SKM-1 treated with dmso at 0.1 percent for 144 hours (cell line): Measurements from ENCODE around the gene CLN6.

Experiments
- DNase-seq: peaks from one replicate; lab custom pipeline; 2025; ENCODE audit not compliant: unreplicated experiment; lab: John Stamatoyannopoulos, UW

The CLN6 gene

DNA sequence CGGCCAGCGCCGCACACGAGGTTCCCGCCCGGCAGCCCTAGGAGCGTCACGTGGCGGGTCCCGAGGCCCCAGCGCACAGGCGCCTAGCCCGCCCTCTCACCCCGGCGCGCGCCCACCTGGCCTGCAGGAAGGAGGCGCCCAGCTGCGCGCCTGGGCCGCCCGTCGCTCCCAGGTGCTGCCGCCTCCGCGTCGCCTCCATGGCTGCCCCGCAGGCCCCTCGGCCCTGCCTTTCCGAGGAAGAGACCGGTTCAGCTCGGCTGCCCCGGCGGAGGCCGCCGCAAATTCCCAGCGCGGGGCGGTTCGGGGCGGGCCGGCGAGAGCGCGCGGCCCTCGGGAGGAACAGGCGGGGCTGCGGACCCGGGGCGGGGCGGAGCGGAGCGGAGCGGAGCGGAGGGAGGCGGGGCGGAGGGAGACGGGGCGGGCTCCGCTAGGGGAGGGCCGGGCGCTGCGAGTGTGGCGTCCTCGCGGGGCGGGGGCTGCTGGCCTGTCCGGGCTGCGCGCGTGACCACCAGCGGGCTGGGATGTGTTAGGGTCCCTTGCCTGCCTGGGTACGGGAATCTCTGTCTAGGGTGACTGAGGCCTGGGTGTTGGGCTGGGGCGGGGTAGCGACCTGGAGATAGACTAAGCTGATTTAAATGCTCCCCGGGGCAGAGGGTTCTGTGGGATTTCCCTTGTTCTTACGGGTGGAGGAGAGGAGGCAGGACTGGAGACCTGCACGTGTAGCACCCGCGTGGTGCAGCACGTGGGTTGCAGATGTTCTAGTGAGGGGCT lies at the start of gene CLN6:
CLN6 (minus strand) TSS at position 343 of the 771 bp plus-strand sequence; CDS start at position 199, 144 bp downstream.
- peak; percentile 66 for DNase-seq

DNA sequence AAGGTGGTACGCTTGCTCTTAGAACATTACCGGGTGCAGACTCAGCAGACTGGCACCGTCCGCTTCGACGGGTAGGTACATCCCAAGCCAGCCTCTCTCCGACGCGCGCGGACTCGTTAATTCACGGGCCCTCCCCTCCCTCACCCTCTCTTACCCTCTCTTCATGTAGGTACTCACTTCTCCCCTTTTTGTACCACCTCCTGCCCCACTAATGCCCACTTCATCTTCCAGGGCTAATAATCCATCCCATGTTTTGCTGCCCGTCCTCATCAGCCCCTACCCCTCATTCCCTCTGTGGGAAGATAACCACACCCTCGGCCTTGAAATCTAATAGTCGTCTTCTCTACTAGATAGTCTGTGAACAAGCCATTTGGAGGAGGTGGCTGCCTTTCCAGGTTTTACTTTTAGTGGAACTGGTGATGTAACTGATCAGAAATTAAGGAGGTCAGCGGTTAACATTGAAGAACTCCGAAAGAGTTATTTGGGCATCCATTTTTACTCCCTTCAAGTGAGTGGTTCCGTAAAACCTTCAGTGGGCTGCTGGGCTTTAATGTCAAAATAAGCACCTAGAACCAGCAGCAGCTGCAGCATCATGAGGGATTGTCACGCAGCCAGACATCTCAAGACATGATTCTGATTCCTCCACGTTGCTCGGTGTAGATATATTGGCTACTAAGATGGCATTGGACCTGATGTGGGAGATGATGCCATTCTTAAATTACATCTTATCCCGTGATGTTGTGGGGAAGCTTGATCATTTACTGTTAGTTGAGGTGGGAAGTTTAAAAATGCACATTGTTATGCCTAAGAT lies 49.3 kb upstream of the CLN6 start:
- DNase-seq, result no peak

DNA sequence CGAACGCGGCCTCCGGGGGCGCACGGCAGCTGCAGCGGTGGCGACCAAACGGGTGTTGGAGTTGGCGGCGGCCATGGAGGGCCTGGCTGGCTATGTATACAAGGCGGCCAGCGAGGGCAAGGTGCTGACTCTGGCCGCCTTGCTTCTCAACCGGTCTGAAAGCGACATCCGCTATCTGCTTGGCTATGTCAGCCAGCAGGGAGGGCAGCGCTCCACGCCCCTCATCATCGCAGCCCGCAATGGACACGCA lies 48.7 kb upstream of the CLN6 start:
- no peak for DNase-seq

DNA sequence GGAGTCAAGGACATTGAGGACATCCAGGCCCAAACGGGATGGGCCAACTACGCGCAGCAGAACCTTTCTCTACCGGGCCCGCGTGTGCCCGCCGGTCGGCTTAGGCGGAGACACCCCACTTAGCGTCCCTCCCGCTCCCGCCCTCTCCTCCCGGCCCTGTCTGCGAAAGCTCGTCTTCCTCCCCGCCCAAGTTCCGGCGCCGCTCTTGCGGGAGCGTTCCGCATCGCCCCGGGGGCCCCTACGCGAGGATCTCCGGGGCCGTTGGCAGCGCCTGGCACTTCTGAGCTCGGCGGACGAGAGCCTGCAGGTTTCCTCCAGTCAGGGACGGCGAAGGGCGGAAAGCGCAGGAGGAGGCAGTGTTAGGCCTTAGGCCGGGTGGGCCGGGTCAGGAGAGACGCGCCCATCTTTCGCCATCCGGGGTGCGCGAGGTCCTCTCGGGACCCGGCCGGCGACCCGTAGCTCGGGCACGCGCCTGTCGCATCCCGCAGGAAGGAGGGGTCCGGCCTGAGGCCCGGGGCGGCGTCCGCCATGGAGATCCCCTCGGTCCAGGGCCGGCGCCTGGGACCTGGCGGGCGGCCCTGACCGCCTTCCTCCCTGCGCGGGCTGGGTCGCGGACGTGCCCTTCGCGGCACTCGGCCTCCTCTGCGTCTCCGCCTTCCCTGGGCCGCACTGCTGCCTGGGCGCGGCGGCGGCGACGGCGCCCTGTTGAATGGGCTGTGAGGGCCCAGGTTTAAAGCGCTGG lies 48.2 kb upstream of the CLN6 start, which contains the start of gene FEM1B:
FEM1B (plus strand) TSS at position 143 of the 742 bp plus-strand sequence. CDS start 673 bp downstream, outside the sequence.
- DNase-seq, result peak; percentile 87

DNA sequence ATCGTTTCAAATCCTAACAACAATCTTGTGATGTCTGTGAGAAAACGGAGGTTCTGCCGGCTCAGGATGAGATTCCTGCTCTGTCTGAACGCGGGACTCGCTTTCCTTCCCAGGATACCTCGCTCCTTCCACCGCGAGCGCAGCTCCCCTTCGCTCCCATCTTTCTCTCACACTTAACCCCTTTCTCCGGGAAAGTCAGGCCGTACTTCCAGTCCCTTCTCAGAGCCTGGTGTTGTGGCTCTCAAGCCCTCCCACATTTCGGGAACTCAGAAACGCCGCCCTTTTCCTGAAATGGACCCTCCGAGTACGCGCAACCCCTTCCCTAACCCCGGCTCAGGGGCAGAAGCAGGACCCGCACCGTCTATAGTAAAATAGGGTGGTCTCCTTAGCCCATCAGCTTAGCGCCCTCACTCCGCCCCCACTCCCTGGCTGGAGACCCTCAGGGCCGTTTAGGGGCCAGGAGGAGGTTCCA lies 47.6 kb upstream of the CLN6 start:
- DNase-seq, result no peak

DNA sequence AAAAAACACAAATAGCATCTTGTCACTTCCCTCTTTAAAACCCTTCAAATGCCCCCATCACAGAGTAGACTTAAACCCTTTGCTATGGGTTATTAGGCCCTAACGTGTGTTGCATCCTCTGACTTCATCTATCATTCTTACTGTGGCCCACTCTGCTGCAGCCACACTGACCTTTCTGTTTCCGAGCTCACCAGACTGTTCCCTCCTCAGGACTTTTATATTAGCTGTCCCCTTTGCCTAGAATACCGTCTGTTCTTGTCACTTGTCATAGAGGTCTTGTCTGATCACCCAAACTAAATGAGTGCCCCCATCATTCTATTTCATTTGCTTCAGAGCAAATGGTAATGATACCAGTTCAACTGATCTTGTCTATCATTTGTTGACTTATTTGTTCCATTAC lies 47.1 kb upstream of the CLN6 start:
- no peak for DNase-seq

DNA sequence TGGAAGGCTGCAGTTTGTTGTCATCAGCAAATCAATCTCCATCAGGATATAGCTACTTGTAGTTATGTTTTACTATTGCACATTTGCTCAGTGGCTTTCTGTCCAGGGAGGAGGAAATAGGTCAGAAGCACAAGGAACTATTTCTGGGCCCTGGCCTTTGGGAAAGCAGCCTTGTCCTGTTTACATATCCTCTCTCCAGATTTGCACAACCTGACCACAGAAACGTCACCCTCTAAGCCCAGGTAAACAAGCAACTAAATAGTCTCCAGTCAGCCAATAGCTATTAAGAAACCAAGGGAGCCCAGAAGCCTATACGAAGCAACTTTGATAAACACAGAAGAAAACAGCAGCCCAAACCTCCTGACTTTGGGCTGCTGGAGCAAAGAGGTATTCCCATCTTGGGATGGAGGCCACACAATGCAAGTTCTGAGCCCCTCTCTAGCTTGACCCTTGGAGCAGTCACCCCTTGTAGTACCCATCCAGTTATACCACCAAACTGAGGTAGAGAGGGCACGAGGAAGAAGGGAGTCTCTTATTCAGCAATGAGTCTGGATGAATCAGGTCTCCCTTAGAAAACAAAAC lies 45.7 kb upstream of the CLN6 start:
- no peak for DNase-seq

DNA sequence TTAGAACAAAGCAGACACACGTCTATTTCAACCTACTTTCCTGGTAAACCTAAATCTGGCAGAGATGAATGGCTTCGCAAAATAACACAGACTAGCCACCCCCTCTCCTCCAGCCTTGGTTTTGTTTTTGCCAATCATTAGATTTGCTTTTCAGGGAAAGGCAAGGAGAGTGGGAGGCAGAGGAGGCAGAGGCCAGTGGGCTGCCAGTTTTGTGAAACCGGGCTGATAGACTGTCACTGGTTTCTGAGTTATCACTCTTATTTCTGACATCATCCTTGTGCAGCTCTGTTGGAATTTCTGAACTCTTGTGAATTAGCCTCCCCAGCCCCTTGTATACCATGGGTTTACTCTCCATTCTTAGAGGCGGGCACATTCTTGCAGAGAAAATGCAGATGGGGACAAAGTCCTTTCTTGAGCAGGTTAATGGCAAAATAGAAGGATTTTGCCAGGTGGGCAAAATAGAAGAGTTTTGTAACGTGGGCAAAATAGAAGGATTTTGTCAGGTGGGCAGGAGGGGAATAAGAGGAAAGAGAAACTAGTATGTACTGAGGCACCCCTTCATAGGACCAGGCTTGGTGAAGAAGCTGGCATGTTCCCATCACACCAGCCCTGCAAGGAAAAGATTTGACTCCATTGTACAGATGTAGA lies 44.8 kb upstream of the CLN6 start:
- no peak for DNase-seq

DNA sequence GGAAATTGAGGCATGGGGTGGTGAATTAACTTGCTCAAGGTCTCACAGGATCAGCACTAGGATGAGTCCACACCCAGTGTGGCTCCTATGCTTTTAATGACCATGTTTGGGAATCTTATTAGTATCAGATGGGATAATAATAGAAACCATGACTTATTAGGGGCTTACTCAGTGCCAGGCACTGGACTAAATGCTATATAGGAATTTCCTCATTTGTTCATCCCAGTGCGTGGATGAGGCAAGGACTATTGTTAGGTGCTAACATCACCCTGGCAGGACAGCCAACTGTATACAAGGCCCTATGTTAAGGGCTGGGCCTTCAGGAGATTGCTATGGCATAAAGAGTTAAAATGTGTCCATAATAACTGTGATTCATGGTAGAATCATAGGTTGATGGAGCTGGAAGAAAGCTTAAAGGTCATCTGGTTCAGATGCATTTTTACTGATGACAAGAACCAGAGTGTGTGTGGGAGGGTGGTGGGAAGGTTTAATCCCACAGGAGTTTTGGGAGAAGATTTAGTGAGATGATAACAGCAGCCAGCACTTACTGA lies 43.3 kb upstream of the CLN6 start:
- DNase-seq, result no peak

DNA sequence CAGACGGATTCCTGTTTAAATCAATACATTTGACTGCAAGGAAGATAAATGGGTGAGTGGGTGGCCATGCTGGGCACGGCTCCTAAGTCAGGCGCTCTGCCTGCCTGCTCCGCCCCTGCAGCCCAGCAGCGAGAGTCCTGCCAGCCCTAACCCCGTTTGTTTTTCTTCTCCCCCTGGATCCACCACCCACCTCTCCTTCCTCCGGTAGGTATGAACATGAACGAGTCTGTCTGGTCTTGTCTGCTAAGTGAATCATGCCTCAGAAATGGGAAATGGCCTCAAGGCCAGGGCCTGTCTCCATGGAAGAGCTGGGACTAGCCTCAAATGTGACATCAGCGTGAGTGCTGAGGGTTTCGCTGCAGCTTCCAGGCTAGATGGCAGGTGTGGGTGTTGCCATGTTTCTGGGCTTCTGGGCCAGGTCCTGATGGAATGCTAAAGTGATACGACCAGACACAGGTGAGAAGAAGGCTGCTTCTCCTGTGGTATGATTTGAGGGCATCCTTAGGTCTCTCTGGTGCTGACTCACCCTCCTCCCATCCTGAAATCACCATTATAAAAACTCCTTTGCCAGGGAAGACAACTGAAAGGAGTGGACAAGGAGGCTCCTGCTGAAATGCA lies 42.4 kb upstream of the CLN6 start:
- no peak for DNase-seq

DNA sequence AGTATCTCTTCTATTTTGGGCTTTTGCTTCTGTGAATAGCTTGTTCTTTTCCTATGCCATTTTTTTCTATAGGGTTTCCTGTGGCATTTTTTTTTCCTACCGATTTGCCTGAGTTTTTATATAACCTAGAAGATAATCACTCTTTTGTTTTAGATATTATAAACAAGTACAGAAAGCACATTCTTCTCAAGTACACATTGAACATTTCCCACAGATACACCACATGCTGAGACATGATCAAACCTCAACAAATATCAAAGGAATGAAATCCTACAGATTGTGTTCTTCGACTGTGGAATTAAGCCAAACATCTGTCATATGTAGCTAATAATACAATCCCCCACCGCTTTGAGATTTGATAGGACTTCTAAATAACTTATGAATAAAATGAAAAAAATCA lies 38.9 kb upstream of the CLN6 start:
- no peak for DNase-seq

DNA sequence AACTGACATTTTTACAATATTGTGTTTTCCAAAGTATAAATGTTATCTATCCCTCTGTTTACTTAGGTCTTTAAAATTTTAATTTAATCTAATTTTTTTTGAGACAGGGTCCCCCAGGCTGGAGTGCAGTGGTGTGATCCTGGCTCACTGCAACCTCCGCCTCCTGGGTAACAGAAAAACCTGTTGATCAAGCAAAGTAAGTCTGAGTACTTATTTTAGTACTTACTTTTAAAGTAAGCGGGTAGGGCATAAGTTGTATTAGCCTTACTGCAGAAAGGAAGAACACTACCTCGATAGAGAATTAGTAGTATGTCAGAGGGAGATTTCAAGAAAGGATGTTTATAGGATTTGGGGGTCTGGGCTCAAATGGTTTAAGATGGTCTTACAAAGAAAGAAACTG lies 36.1 kb upstream of the CLN6 start:
- DNase-seq, result no peak

DNA sequence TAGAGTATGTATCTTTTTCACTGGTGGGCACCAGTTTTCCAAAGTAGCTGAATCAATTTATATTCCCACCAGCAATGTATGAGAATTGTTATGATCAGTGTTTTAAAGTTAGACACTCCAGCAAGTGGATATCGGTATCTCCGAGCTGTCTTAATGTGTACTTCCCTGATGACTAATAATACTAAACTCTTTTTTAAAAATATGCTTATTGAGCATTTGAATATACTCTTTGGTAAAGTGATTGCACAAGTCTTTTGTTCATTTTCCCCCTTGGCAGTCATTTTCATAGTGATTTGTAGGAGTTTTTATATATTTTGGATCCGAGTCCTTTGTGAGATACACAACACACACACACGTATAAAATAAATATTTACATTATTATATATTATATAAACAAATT lies 35.6 kb upstream of the CLN6 start:
- DNase-seq, result no peak

DNA sequence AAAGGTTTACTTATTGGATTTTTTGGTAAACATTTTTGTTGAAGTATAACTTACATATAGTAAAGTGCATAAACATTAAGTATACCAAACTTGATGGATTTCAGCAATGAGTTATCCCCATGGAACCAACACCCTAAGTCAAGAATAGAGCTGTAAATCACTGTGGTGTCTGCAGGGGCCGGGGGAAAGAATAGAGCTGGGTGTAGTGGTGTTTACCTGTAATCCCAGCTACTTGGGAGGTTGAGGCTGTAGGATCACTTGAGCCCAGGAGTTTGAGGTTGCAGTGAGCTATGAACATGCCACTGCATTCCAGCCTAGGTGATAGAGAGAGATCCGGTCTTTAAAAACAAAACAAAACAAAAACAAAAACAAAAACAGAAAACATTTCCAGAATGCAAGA lies 34.8 kb upstream of the CLN6 start:
- DNase-seq, result no peak

DNA sequence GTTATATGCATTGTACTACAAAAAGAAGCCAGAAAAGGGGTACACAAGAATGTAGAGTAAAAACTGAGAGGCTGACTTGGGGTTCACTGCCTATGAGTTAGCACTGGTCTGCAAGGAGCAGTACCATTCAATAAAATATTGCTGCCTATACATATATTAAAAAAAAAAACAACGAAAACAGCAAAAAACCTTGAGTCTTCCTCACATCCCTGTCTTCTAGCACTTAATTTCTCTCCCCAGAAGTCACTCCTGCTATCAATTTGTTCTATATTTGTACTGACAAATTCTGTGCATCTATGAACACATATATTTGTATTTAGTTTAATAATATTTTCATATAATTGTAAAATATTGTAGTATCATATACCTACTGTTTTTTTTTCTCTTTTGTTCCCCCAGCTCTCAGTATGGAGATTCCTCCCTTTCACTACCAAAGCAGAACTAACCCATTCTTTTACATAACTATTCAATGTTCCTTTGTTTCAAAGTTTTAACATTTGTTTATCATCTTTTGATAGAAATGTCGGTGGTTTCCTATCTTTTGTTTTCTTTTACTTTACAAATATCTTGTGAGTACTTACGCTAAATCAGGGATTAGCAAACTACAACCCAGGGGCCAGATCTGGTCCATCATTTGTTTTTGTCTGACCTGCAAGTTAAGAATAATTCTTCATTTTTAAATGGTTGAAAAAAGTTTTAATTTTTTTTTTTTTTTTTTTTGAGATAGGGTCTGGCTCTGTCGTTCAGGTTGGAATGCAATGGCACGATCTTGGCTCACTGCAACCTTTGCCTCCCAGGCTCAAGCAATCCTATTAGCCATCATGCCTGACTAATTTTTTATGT lies 33.2 kb upstream of the CLN6 start:
- DNase-seq, result no peak

DNA sequence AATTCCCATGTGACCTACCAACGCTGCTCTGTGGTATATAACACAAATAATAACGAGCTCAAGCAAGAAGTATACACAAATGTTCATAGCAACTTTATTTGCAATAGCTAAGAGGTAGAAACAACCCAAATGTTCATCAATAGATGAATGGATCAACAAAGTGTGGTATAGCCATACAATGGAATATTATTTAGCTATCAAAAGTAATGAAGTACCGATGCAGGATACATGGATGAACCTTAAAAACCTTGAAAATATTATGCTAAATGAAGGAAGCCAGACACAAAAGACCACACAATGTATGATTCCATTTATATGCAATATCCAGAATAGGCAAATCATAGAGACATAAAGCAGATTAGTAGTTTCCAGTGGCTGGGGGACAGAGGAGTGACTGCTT lies 32.5 kb upstream of the CLN6 start:
- no peak for DNase-seq

DNA sequence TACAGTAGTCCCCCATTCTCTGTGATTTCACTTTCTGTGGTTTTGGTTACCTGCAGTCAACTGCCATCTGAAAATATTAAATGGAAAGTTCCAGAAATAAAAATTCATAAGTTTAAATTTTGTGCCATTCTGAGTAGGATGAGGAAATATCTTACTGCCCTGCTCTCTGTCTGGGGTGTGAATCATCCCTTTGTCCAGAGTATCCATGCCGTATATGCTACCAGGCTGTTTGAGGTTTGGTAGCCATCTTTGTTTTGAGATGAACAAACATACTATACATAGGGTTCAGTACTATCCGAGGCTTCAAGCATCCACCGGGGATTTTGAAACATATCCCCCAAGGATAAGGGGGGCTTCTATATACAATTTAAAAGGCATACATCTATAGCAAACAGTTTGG lies 31.7 kb upstream of the CLN6 start:
- DNase-seq, result no peak

DNA sequence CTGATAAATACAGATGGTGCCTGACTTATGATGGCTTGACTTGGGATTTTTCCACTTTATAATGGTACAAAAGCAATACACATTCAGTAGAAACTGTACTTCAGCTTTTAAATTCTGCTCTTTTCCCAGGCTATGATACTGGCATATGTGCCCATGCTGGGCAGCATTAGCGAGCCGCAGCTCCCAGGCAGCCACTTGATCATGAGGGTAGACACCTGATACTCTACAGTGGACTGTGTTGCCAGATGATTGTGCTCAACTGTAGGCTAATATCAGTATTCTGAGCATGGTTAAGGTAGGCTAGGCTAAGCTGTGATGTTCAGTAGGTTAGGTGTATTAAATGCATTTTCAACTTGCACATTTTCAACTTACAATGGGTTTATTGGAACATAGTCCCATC lies 30.4 kb upstream of the CLN6 start:
- no peak for DNase-seq

DNA sequence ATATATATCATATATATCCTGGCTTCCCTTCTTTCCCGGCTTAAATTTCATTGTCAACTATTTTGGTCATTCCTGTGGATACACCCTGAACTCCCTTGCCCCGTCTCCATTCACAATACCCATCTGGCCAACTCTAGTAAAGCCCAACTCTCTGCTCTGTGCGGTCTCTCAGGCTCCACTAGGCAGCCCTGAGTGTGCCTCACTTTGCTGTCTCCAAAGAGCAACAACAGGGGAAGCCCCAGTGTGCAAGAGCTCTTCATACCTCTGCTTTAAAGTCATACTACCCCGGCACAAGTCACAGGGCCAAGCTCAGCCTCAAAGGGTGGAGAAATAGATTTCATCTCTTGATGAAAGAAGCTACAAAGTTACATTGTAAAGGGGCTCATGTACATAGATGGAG lies 29.2 kb upstream of the CLN6 start:
- DNase-seq, result no peak
